ENCODE results near the gene VPS51. TPM values are rescaled to one million over a fixed set of nuclear protein-coding genes. Genes with fewer than 3 reads are reported as not detected.

VPS51 gene
- total and polyA plus RNA-seq, 12 donors, result 28.0 to 269 (median 146) TPM

- no peaks in the 10 kb centered on the region for H3K27me3 ChIP-seq
- H3K27ac ChIP-seq, result no peak overlapping the region
- no peak overlapping the region for H3K4me3 ChIP-seq
- TF ChIP-seq CTCF (IDR thresholded peaks at IDR 0.05) (no peak), POLR2A (IDR thresholded peaks at IDR 0.05) (no peak)
- 57 to 100% (median 75%) methylated on average over 2 to 11 of the region's 11 CpGs for WGBS, 4 donors
- intact Hi-C loops (cut with DNase I), result no loop called here
- H3K9me3 ChIP-seq (replicated peaks in 1 of 3), result no peaks in the 10 kb centered on the region
- no peaks in the 10 kb centered on the region for H3K36me3 ChIP-seq (replicated peaks in 1 of 2)
- H3K4me1 ChIP-seq (replicated peaks in 1 of 2), result no peaks in the 10 kb centered on the region
- no peak for DNase-seq
Measured at GRCh38 chr11:65066315-65066714, 29.7 kb upstream of the VPS51 start.

GRCh38 chr11:65066805-65067291, 29.2 kb upstream of the VPS51 start:
- DNase-seq, result no peak
- no peaks in the 10 kb centered on the region for H3K27me3 ChIP-seq
- intact Hi-C loops (cut with DNase I), result no loop called here
- H3K4me3 ChIP-seq, result no peak overlapping the region
- H3K27ac ChIP-seq, result no peak overlapping the region
- 74 to 83% (median 78%) methylated on average over 2 to 4 of the region's 4 CpGs for whole genome bisulfite sequencing, 4 donors
- H3K4me1 ChIP-seq (replicated peaks in 1 of 2), result no peaks in the 10 kb centered on the region
- H3K36me3 ChIP-seq (replicated peaks in 1 of 2), result no peaks in the 10 kb centered on the region
- H3K9me3 ChIP-seq (replicated peaks in 1 of 3), result no peaks in the 10 kb centered on the region
- no peak for TF ChIP-seq CTCF (IDR thresholded peaks at IDR 0.05)
- TF ChIP-seq POLR2A (IDR thresholded peaks at IDR 0.05), result no peak

- H3K27me3 ChIP-seq, result no peaks in the 10 kb centered on the region
- no peaks in the 10 kb centered on the region for H3K9me3 ChIP-seq (replicated peaks in 1 of 3)
- TF ChIP-seq CTCF (IDR thresholded peaks at IDR 0.05) (no peak), POLR2A (IDR thresholded peaks at IDR 0.05) (no peak)
- no peak overlapping the region for H3K27ac ChIP-seq
- WGBS, 4 donors, result 76 to 85% (median 78%) methylated on average over 3 to 10 of the region's 10 CpGs
- DNase-seq, result no peak
- no peaks in the 10 kb centered on the region for H3K36me3 ChIP-seq (replicated peaks in 1 of 2)
- no peak overlapping the region for H3K4me3 ChIP-seq
- intact Hi-C loops (cut with DNase I), result no loop called here
- no peaks in the 10 kb centered on the region for H3K4me1 ChIP-seq (replicated peaks in 1 of 2)
Measured at GRCh38 chr11:65067446-65067845, 28.6 kb upstream of the VPS51 start.

- Histone ChIP-seq H3K4me3 (no peak overlapping the region), H3K9me3 (replicated peaks in 1 of 3) (no peaks in the 10 kb centered on the region), H3K4me1 (replicated peaks in 1 of 2) (no peaks in the 10 kb centered on the region), H3K27me3 (no peaks in the 10 kb centered on the region), H3K27ac (no peak overlapping the region), H3K36me3 (replicated peaks in 1 of 2) (no peaks in the 10 kb centered on the region)
- intact Hi-C loops (cut with DNase I), result no loop called here
- no peak for DNase-seq
- WGBS, 4 donors, result 59 to 67% (median 65%) methylated on average over 9 of the region's 9 CpGs
- TF ChIP-seq POLR2A (IDR thresholded peaks at IDR 0.05) (no peak), CTCF (IDR thresholded peaks at IDR 0.05) (no peak)
Measured at GRCh38 chr11:65069217-65069616, 26.8 kb upstream of the VPS51 start.

Data from adrenal gland (tissue), 12 donors.